ENCODE results near the gene CSTB. TPM values are rescaled to one million over a fixed set of nuclear protein-coding genes. Genes with fewer than 3 reads are reported as not detected.

The CSTB gene
- total RNA-seq, 1 experiment from 2014 or later: 136 TPM

GRCh38 chr21:43783098-43783700 lies 7.1 kb upstream of the CSTB start:
- Histone ChIP-seq H3K4me3 (peak overlapping the region; percentile 42; the same call in 1 of the 2 replicates), H3K36me3 (ENCODE audit: low read depth) (no peaks in the 10 kb centered on the region), H3K9me2 (ENCODE audit: insufficient read depth) (no peaks in the 10 kb centered on the region), H3K27me3 (ENCODE audit: insufficient read depth, low read depth) (no peaks in the 10 kb centered on the region), H3K9me3 (ENCODE audit: insufficient read depth, low read depth) (no peaks in the 10 kb centered on the region), H3F3A (ENCODE audit: insufficient read depth, low read depth) (peaks cover 57% of the 10 kb centered on the region), H4K20me1 (ENCODE audit: insufficient read depth) (no peaks in the 10 kb centered on the region), H3K27ac (peak overlapping the region; percentile 100), H3K79me2 (ENCODE audit: low read depth) (peaks cover 27% of the 10 kb centered on the region), H3K4me2 (peak overlapping the region; percentile 87), H3K4me1 (replicated peaks; ENCODE audit: insufficient read depth) (peaks cover 64% of the 10 kb centered on the region), H2AFZ (no peak overlapping the region)
- ChIA-PET CTCF (no interaction called here), POLR2A (ENCODE audit: unreplicated experiment) (no interaction called here)
- peak in 1 of 2 experiments; percentile 80 for DNase-seq
- intact Hi-C loops (cut with micrococcal nuclease; ENCODE audit: unreplicated experiment): loop anchor here (10.0 kb wide), 1 partner anchor 128 kb away; the partner anchor contains the start of genes HSF2BP and RRP1B
- TF ChIP-seq CTCF (conservative IDR thresholded peaks at IDR 0.05) (no peak), EZH2 (IDR thresholded peaks at IDR 0.05; ENCODE audit: low read depth) (no peak)
- no TSS peak for BruUV-seq (replicated peaks)

- H3K9me3 ChIP-seq (ENCODE audit: insufficient read depth, low read depth): no peaks in the 10 kb centered on the region
- ChIA-PET POLR2A (ENCODE audit: unreplicated experiment) (no interaction called here), CTCF (no interaction called here)
- no peaks in the 10 kb centered on the region for H3K36me3 ChIP-seq (ENCODE audit: low read depth)
- peaks cover 27% of the 10 kb centered on the region for H3K79me2 ChIP-seq (ENCODE audit: low read depth)
- H3F3A ChIP-seq (ENCODE audit: insufficient read depth, low read depth): peaks cover 63% of the 10 kb centered on the region
- intact Hi-C loops (cut with micrococcal nuclease; ENCODE audit: unreplicated experiment): loop anchor here (10.0 kb wide), 1 partner anchor 128 kb away; the partner anchor contains the start of genes HSF2BP and RRP1B
- BruUV-seq (replicated peaks): TSS peak; percentile 59
- peak in 1 of 2 experiments; percentile 92 for DNase-seq
- H4K20me1 ChIP-seq (ENCODE audit: insufficient read depth): no peaks in the 10 kb centered on the region
- H3K4me2 ChIP-seq: peak overlapping the region; percentile 87
- H3K27ac ChIP-seq: peak overlapping the region; percentile 100
- H3K4me3 ChIP-seq: peak overlapping the region; percentile 42; the same call in 1 of the 2 replicates
- no peaks in the 10 kb centered on the region for H3K9me2 ChIP-seq (ENCODE audit: insufficient read depth)
- H3K4me1 ChIP-seq (replicated peaks; ENCODE audit: insufficient read depth): peaks cover 70% of the 10 kb centered on the region
- no peak overlapping the region for H2AFZ ChIP-seq
- H3K27me3 ChIP-seq (ENCODE audit: insufficient read depth, low read depth): no peaks in the 10 kb centered on the region
- TF ChIP-seq CTCF (conservative IDR thresholded peaks at IDR 0.05): no peak
- no peak for TF ChIP-seq EZH2 (IDR thresholded peaks at IDR 0.05; ENCODE audit: low read depth)
These were observed 6.5 kb upstream of the CSTB start for GRCh38 chr21:43782431-43783097.

GRCh38 chr21:43781846-43782245 lies 5.7 kb upstream of the CSTB start:
- Histone ChIP-seq H3K9me2 (ENCODE audit: insufficient read depth) (no peaks in the 10 kb centered on the region), H3K4me1 (replicated peaks; ENCODE audit: insufficient read depth) (peaks cover 73% of the 10 kb centered on the region), H3K36me3 (ENCODE audit: low read depth) (no peaks in the 10 kb centered on the region), H3K79me2 (ENCODE audit: low read depth) (peaks cover 27% of the 10 kb centered on the region), H3K4me3 (no peak overlapping the region), H2AFZ (no peak overlapping the region), H3K27me3 (ENCODE audit: insufficient read depth, low read depth) (no peaks in the 10 kb centered on the region), H3F3A (ENCODE audit: insufficient read depth, low read depth) (peaks cover 70% of the 10 kb centered on the region), H3K27ac (peak overlapping the region; percentile 100), H3K9me3 (ENCODE audit: insufficient read depth, low read depth) (no peaks in the 10 kb centered on the region), H4K20me1 (ENCODE audit: insufficient read depth) (no peaks in the 10 kb centered on the region), H3K4me2 (peak overlapping the region; percentile 87)
- BruUV-seq (replicated peaks): no TSS peak
- ChIA-PET CTCF (no interaction called here), POLR2A (ENCODE audit: unreplicated experiment) (no interaction called here)
- intact Hi-C loops (cut with micrococcal nuclease; ENCODE audit: unreplicated experiment): loop anchor here (10.0 kb wide), 1 partner anchor 127 kb away; the partner anchor contains the start of genes HSF2BP and RRP1B
- TF ChIP-seq EZH2 (IDR thresholded peaks at IDR 0.05; ENCODE audit: low read depth) (no peak), CTCF (conservative IDR thresholded peaks at IDR 0.05) (no peak)
- no peak for DNase-seq
